HG02938 (cell line): ENCODE results near the gene KIF22.
"Not testable (repeated sequence)": the region's sequence is repeated elsewhere in the genome, so short reads cannot be mapped to it uniquely, and the experiment has no call there.

Source experiments
- ATAC-seq: cut with Tn5 transposase; IDR thresholded peaks from one replicate; pipeline ENCODE4 v1.9.1; 2021; ENCODE audit warnings: mild to moderate bottlenecking, moderate library complexity; ENCODE audit not compliant: unreplicated experiment

The KIF22 gene

DNA sequence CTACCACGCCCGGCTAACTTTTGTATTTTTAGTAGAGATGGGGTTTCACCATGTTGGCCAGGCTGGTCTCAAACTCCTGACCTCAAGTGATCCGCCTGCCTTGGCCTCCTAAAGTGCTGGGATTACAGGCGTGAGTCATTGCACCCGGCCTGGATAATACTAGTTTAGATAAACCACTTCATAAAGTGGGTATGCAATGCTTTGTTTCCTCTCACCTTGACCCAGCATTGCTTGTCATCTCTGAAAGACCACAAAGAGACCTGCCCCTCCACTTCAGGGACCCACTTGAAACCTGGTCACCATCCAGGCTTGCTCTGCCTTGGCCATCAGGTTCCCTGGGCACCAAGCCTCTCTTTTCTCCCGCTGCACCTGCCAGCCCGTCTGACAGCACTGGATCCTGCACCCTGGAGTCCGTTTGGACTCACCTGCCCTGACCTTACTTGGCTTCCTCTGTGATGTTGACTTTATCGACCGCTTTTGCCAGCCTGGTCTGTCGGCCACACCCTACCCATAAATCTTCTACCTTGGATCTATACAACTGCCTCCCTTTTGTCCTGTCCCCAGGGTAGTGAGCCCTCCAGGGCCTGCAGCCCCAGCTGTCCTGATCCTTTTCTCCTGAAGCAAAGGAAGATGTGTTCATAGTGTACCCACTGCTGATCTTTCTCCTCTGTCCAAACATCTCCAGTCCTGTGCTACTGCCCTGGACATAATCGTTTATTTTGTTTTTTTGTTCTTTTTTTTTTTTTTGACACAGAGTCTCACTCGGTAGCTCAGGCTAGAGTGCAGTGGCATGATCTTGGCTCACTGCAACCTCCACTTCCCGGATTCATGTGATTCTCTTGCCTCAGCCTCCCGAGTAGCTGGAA lies 25.2 kb upstream of the KIF22 start:
- no peak for ATAC-seq

DNA sequence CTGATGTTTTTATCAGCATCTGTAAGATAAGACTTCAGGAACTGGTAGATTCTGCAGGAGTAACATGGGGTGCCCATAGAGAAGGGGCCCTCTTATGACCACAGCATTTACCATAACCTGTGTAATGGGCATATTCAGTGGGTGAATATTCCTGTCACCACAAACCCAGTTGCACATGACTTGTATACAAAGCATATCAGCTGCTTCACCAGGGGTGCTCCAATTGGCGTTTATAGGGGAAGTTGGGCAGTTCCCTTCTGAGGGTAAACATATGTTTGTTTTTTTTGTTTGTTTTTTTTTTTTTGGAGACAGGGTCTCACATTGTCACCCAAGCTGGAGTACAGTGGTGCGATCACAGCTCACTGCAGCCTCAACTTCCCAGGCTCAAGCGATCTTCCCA lies 24.0 kb upstream of the KIF22 start:
- no peak for ATAC-seq

DNA sequence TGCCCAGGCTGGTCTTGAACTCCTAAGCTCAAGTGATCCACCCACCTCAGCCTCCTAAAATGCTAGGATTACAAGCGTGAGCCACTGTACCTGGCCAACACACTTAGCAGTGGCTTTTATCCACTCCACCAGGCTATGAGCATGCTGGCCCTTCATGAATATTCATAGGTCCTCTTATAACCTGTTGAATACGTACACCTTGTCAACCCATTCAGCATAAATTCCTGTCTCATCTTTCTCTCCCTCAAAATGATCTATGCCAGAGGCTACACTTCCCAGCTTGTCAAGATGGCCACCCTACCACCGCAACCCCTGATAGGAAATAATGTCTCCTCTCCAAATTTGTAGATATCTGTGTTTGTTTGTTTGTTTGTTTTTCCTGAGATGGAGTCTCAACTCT lies 23.5 kb upstream of the KIF22 start:
- ATAC-seq = no peak

DNA sequence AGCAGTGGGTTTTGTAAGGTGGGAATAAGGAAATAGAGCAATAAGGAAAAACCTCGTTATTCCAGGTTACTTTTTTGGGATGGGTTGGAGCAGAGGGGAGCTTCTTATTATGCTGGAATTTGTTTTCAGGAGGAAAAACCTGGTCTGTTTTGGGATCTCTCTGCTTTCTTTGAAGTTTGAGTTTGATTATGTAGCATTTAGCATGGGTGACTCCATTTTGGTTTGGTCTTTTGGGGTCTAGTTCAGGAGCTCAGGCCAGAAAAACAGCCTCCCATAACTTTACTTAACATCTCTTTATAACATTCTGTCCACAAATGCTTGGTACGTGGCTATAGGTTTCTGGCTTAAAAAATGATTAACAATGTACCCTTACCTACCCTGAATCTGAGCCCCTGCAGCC lies 21.0 kb upstream of the KIF22 start:
- ATAC-seq = no peak

DNA sequence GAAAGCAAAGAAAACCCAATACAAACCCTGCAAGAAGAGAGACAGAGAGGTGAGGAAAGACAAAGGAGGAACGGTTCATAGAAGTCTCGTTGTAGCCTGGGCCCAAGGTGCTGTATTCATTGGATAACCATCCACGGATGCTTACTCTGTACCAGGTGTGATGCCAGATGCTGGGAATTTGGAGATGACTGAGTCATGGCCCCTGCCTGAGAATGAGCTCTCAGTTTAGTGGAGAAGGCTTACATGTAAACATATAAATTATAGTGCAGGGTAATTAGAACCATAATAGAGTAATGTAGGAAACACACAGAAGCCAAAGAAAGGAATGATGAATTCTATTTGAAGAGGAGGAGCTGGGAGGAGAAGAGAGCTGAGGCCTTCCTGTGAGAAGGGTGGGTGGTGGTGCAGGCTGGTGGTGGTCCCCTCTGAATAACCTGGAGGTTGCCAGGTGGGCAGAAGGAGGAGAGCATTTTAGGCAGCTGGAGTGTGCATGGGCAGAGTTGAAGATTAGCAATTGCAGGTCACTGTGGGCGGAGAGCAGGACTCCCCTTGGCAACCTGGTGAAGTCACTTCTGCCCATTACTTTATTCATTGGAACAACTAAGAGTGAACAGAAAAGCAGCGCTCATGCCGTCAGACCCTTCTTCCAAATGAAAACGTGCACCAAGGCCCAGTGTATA lies 20.2 kb upstream of the KIF22 start:
- no peak for ATAC-seq

DNA sequence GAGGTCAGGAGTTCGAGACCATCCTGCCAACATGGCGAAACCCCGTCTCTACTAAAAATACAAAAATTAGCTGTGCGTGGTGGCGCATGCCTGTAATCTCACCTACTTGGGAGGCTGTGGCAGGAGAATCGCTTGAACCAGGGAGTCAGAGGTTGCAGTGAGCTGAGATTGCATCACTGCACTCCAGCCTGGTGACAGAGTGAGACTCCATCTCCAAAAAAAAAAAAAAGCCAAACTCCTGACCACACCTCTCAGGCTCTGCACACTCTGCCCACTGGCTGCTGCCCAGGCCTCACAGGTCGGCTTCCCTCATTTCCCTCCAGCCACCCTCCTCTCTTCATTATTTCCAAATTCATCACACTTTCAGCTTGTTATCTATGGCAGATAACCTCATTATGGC lies 18.2 kb upstream of the KIF22 start:
- not testable (repeated sequence) for ATAC-seq

DNA sequence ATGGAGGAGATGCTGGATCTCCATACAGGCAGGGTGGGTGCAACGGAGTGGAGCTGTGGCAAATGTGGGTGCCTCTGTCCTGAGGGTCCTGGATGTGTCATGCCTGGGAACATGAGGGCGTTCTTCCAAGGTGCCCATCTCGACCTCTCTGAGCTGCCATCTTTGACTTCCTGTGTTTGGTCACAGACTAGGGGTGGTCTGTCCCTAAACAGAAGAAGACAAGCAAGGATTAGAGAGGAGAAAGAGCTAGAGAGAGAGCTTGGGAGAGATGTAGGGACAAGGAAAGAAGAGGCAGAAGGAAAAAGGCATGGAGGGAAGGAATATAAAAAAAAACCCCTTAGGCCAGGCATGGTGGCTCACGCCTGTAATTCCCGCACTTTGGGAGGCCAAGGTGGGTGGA lies 15.8 kb upstream of the KIF22 start:
- ATAC-seq = no peak

DNA sequence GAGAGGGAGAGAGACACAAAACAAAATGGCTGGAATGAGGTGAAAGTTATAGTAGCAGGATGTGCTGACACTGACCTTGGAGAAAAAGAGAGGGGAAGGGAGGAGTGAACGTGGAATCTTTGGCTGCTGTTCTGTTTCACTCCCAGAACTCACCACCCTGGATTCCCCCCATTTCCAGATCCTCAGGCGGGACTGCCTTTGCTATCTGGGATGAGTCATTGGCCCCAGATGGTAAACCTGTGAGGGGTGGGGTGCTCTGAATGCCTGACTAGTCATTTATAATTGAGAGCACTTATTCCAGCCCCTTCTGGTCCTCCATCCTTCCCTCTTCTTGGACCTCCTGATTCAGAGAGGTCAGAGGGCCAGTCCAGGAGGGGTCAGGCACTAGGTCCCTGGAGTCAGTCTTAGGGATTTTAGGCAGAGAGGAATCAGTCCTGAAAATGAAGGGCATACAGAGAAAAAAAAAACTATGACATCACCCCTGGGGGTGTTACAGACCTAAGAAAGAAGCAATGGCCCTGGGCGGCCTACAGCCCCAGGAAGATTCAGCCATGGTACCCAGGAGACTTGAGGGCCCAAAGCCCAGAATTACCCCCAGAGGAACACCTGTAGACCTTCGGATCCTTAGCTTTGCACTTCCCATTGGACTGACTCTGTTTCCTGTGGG lies 14.7 kb upstream of the KIF22 start:
- ATAC-seq = no peak

DNA sequence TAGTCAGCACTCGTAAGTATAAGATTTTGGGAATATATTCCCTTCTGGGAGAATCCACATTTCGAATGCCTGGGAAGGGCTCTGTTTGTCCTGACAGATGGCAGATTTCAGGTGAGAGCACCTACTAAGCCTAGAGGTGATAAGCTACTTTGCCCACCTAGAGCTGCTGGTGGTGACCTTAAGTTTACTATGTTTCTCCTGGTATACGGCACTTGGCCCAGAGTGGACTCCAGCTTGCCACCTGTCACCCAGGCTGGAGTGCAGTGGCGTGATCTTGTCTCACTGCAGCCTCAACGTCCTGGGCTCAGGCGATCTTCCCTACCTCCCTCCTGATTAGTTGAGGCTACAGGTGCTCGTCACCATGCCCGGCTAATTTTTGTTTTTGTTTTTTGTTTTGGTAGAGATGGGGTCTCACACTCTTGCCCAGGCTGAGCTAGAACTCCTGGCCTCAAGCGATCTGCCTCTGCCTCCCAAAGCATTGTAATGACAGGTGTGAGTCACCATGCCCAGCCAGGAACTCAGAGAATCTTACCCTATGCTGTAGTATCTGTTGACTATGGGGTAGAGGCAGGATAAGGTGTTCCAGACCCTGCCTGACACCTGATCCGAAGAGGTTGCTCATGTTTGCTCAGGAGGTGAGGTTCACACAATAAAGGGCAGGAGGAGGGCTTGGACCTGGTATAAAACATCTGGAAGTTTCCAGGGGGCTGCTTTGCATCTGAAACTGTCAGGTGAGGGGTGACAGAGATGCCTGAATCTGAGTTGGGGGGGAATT lies 12.8 kb upstream of the KIF22 start, which contains the start of gene ZG16:
Gene ZG16 (plus strand): TSS at position 681 of the 775 bp plus-strand sequence. CDS start 1,011 bp downstream, outside the sequence.
- ATAC-seq = no peak

DNA sequence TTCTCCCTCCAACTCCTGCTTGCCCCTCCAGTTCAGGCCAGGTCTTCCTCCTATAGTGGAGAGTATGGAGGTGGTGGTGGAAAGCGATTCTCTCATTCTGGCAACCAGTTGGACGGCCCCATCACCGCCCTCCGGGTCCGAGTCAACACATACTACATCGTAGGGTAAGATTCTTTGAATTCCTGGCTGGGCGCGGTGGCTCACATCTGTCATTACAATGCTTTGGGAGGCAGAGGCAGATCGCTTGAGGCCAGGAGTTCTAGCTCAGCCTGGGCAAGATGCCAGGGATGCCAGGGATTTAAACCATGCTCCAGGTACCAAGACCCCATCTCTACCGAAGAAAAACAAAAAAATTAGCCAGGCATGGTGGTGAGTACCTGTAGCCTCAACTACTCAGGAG lies 11.1 kb upstream of the KIF22 start:
- no peak for ATAC-seq

DNA sequence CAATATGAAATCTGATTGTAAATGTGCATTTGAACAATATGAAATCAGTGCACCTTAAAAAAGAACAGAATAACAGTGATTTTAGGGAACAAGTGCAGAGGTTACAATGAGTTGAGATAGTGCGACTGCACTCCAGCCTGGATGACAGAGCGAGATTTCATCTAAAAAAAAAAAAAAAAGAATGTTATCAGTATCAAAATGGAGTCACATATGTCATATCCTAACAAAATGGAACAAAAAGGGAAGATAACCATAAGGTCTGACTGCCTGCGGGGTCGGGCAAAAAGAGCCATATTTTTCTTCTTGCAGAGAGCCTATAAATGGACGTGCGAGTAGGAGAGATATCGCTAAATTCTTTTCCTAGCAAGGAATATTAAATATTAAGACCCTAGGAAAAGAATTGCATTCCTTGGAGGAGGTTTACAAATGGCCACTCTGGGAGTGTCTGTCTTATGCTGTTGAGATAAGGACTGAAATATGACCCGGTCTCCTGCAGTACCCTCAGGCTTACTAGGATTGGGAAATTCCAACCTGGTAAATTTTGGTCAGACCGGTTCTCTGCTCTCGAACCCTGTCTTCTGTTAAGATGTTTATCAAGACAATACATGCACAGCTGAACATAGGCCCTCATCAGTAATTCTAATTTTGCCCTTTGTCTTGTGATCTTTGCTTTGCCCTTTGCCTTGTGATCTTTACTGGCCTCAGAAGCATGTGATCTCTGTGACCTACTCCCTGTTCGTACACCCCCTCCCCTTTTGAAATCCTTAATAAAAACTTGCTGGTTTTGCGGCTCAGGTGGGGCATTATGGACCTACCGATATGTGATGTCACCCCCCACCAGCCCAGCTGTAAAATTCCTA lies 7.2 kb upstream of the KIF22 start:
- ATAC-seq = not testable (repeated sequence)

DNA sequence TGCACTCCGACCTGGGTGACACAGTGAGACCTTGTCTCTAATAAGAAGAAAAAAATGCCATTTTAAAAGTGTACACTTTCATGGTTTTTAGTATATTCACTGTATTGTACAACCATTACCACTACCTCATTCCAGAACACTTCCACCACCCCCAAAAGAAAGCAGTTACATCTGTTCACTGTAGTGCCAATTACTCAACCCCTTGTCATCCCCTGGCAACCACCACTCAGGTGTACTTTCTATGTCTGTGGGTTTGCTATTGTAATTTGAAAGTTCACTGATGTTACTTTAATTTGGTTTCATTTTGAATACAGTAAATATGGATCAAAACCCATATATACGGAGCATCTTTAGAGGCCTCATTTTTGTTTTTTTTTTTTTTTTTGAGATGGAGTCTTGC lies 6.4 kb upstream of the KIF22 start:
- no peak for ATAC-seq

DNA sequence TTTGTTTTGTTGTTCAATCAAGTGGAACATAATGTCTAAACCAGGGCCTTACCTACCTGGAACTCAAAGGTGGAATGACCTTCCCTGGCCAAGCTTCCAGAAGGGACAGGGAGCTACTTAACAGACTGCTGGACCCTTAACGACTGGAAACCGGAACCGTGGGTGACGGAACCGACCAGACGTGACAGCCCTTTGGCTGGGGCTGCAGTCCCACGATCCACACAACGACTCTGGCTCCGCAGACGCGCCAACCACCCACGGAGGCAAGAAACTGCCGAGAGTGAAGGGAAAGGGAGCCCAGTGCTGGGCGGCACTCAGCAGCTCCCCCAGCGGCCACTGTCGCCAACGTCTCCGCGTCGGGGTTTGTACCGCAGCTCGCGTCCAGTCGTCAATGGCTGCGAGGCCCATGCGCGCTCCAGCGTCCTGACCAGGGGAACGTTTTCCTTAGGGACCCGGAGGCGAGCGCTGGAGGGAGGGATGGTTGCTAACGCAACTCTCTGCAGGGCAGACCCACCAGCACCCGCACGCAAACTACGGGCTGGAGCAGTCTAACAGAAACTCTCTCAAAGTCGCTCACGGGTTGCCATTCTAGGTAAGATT lies 5.5 kb upstream of the KIF22 start:
- no peak for ATAC-seq

DNA sequence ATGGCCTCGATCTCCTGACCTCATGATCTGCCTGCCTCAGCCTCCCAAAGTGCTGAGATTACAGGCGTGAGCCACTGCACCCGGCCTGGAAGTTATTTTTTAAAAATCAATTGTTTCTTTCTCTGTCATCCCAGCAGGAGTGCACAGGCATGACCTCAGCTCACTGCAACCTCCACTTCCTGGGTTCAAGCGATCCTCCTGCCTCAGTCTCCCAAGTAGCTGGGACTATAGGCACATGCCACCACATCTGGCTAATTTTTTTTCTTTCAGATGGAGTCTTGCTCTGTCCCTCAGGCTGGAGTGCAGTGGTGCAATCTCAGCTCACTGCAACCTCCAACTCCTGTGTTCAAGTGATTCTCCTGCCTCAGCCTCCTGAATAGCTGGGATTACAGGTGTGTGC lies 3.4 kb upstream of the KIF22 start:
- ATAC-seq = not testable (repeated sequence)

DNA sequence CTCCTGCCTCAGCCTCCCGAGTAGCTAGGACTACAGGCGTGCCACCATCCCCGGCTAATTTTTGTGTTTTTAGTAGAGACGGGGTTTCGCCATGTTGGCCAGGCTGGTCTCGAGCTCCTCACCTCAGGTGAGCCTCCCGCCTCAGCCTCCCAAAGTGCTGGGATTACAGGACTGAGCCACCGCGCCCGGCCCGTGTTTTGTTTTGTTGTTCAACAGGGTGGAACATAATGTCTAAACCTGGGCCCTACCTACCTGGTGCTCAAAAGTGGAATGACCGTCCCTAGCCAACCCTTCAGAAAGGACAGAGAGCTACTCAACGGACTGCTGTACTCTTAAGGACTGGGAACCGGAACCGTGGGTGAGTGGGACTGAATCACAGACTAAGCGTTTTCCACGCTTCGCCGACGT lies 772 bp upstream of the KIF22 start:
- no peak for ATAC-seq

DNA sequence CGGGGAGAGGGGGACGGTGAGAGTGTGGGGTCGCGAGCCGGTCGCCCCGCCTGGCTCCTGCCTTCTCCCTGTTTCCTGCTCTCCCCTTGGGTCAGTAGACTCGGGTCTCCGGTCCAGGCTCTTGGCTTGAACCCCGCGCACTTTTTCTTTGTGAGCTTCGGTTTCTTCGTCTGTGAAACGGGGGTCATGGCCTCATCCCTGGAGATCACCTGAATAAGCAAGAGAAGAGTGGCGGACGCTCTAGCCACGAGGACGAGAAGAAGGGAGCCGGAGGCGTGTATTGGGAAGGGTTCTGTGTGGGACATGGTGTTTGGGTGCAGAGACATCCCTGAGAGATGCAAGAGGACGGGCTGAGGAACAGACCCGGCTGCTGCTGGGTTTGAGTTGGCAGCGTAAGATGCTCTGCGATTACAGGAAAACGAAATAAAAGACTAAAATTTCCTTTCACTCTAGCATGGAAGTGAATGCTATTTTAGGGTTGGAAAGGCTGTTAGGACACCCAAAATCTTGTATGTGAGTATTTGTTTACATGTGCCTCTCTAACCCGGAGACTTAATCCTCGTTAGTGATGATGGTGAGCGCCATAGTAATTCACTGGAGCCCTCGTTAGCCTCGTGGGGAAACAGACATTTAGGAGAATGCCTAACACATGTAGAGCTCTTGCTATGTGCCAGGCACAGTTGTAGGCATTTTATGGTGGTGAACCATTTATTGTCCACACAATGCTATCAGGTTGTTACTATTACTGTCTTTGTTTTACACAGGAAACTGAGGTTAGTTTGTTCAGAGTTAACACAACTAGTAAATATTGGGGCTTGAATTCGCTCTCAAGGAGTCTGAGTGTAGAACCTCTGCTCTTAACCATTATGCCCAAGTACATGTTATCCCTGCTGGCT lies 646 bp downstream of the KIF22 start:
- ATAC-seq = no peak

DNA sequence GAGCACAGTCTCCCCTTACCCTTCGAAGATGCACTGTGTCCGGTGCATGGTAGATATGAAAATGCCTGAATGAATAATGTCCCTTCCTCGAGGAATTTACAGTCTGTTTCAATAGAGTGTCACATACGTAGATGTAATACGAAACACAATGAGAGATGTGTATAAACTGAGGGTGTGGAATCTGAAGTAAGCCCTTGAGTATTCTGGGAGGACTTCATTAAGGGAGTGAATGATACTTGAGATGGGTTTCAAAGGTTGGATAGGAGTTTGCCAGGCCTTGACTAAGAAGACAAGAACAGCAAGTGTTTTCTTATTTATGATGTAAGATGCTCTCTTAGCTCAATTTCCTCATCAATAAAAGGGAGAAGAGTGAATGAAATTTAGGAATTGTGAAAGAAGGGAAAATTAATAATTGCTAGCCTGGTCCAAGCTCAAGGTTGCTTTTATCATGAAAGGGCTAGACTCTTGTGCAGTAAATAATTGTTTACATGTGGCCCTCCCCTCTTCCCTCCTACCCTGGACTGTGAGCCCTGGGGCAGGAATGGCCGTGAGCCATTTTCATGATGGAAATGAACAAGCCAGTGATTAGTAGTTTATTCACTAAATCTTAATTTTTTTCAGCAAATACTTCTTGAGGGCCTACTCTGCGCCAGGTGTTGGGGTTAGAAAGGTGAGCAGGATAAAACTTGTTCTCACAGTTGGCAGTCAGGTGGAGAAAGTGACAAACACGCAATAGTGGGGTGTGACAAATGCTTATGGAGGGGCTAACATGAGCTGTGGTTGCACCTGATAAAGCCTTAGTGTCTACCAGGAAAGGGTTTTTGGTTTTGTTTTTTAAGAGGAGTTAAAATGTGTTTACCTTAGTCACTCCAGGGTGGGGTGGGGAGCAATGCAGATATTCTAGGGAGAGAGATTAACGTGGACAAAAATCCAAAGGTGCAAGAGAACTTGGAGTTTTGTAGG lies 1.6 kb downstream of the KIF22 start:
- no peak for ATAC-seq
